Bronchial epithelial cell (primary cell): ENCODE measurements around the gene EVI2B. TPM values are rescaled to one million over a fixed set of nuclear protein-coding genes. Genes with fewer than 3 reads are reported as not detected.
"Not testable (repeated sequence)": the region's sequence is repeated elsewhere in the genome, so short reads cannot be mapped to it uniquely, and the experiment has no call there.

Experiments
- DNase-seq: peaks from one replicate; pipeline ENCODE4 v3.0.0-alpha.2; 2010; ENCODE audit warnings: low read depth
- FAIRE-seq: peaks from 2 replicates; lab custom pipeline; 2011; peaks lifted over from hg19 to GRCh38; lab: Jason Lieb, UNC
- H3K27me3 ChIP-seq: 2 replicates; pipeline ENCODE4 v1.5.1; 2011; ENCODE audit warnings: low read length; ENCODE audit not compliant: control insufficient read depth, insufficient read depth
- H3K36me3 ChIP-seq: 2 replicates; pipeline ENCODE4 v1.5.1; 2011; ENCODE audit warnings: low read length; ENCODE audit not compliant: control insufficient read depth, insufficient read depth
- H3K4me3 ChIP-seq: 2 replicates; pipeline ENCODE4 v1.5.1; 2011; ENCODE audit warnings: mild to moderate bottlenecking, low read depth, low read length, control low read depth
- CTCF ChIP-seq: IDR thresholded peaks from 2 replicates; pipeline ENCODE4 v1.5.1; 2011; ENCODE audit warnings: mild to moderate bottlenecking, moderate library complexity, low read length, control low read depth, inconsistent platforms; ENCODE audit not compliant: insufficient read depth, severe bottlenecking
- total RNA-seq: library from RNA; depleted of rRNA; stranded (reverse); fragments of >200 nt; gene quantifications from 2 replicates; pipeline ENCODE4 v1.2.1, GENCODE V29; 2014

Gene EVI2B
- total RNA-seq, 1 donor from 2014 or later: not detected

- Histone ChIP-seq H3K36me3 (no peaks in the 10 kb centered on the region), H3K27me3 (no peaks in the 10 kb centered on the region), H3K4me3 (no peak overlapping the region)
- TF ChIP-seq CTCF: no peak
- no peak for DNase-seq
- no peak for FAIRE-seq
Measured at GRCh38 chr17:31314782-31315100, 887 bp upstream of the EVI2B start.

GRCh38 chr17:31312223-31312622, 1.6 kb downstream of the EVI2B start:
- not testable (repeated sequence) for DNase-seq, FAIRE-seq, H3K36me3 ChIP-seq, H3K4me3 ChIP-seq, H3K27me3 ChIP-seq

GRCh38 chr17:31311526-31311925, 2.3 kb downstream of the EVI2B start:
- Histone ChIP-seq H3K36me3 (no peaks in the 10 kb centered on the region), H3K4me3 (no peak overlapping the region), H3K27me3 (no peaks in the 10 kb centered on the region)
- no peak for TF ChIP-seq CTCF
- FAIRE-seq: no peak
- no peak for DNase-seq

- FAIRE-seq (no peak), DNase-seq (no peak)
- TF ChIP-seq CTCF: no peak
- Histone ChIP-seq H3K36me3 (no peaks in the 10 kb centered on the region), H3K4me3 (no peak overlapping the region), H3K27me3 (no peaks in the 10 kb centered on the region)
Measured at GRCh38 chr17:31310886-31311285, 3.0 kb downstream of the EVI2B start.

GRCh38 chr17:31310260-31310659, 3.6 kb downstream of the EVI2B start:
- FAIRE-seq: no peak

GRCh38 chr17:31309556-31309955, 4.3 kb downstream of the EVI2B start:
- FAIRE-seq: no peak

More at GRCh38 chr17:31310260-31310659, 3.6 kb downstream of the EVI2B start:
- no peak for TF ChIP-seq CTCF
- H3K36me3 ChIP-seq: no peaks in the 10 kb centered on the region
- no peak for DNase-seq
- no peaks in the 10 kb centered on the region for H3K27me3 ChIP-seq
- no peak overlapping the region for H3K4me3 ChIP-seq

More at GRCh38 chr17:31309556-31309955, 4.3 kb downstream of the EVI2B start:
- no peak overlapping the region for H3K4me3 ChIP-seq
- H3K36me3 ChIP-seq: no peaks in the 10 kb centered on the region
- no peaks in the 10 kb centered on the region for H3K27me3 ChIP-seq
- DNase-seq: no peak
- no peak for TF ChIP-seq CTCF
